ENCODE results near the gene THADA. TPM values are rescaled to one million over a fixed set of nuclear protein-coding genes. Genes with fewer than 3 reads are reported as not detected.

The THADA gene
- total RNA-seq, 1 experiment from 2014 or later, result 27.5 TPM

- no peak for TF ChIP-seq CREB1 (CRISPR knock-in tag; IDR thresholded peaks at IDR 0.05)
Measured at GRCh38 chr2:43214253-43214652, 381.6 kb downstream of the THADA start (continued).

- no peaks in the 10 kb centered on the region for H3K36me3 Mint-ChIP-seq
- H3K27ac Mint-ChIP-seq, result peak overlapping the region; percentile 92
- POLR2A ChIA-PET, result no interaction called here
Measured at GRCh38 chr2:43212931-43213330, 382.9 kb downstream of the THADA start.

More at GRCh38 chr2:43212931-43213330, 382.9 kb downstream of the THADA start:
- TF ChIP-seq RELA (CRISPR knock-in tag; IDR thresholded peaks at IDR 0.05; ENCODE audit: borderline replicate concordance) (no peak), FOXP1 (CRISPR knock-in tag; IDR thresholded peaks at IDR 0.05; ENCODE audit: borderline replicate concordance) (no peak), NFATC4 (CRISPR knock-in tag; IDR thresholded peaks at IDR 0.05) (no peak), E2F4 (CRISPR knock-in tag; IDR thresholded peaks at IDR 0.05; ENCODE audit: borderline replicate concordance, low read depth) (no peak), ZNF671 (CRISPR knock-in tag; IDR thresholded peaks at IDR 0.05) (no peak), OVOL2 (CRISPR knock-in tag; IDR thresholded peaks at IDR 0.05; ENCODE audit: borderline replicate concordance) (no peak), JUN (CRISPR knock-in tag; IDR thresholded peaks at IDR 0.05) (no peak), AFF4 (CRISPR knock-in tag; IDR thresholded peaks at IDR 0.05; ENCODE audit: borderline replicate concordance) (no peak), ETV6 (CRISPR knock-in tag; IDR thresholded peaks at IDR 0.05) (no peak), ZSCAN18 (CRISPR knock-in tag; IDR thresholded peaks at IDR 0.05) (no peak), ZNF138 (CRISPR knock-in tag; conservative IDR thresholded peaks at IDR 0.05) (no peak), PRRX2 (CRISPR knock-in tag; IDR thresholded peaks at IDR 0.05) (no peak), KAT7 (CRISPR knock-in tag; IDR thresholded peaks at IDR 0.05; ENCODE audit: borderline replicate concordance) (no peak), ZBTB21 (CRISPR knock-in tag; IDR thresholded peaks at IDR 0.05; ENCODE audit: borderline replicate concordance) (no peak), ARID4B (CRISPR knock-in tag; IDR thresholded peaks at IDR 0.05; ENCODE audit: borderline replicate concordance) (no peak)
- H3K4me1 Mint-ChIP-seq, result peaks cover 52% of the 10 kb centered on the region
- no peaks in the 10 kb centered on the region for H3K27me3 Mint-ChIP-seq (ENCODE audit: low read depth)
- no peak overlapping the region for H3K4me3 Mint-ChIP-seq
- ATAC-seq, result no peak
- DNase-seq (ENCODE audit: low spot score), result no peak
- CTCF ChIA-PET, result interaction anchor here (1.0 to 2.1 kb wide), 3 partner anchors 15 to 43 kb away, joined by 3 to 10 read pairs (median 9); no protein-coding TSS in a partner anchor
- H3K9me3 Mint-ChIP-seq, result no peaks in the 10 kb centered on the region
